ENCODE results near the gene HOXD10. TPM values are rescaled to one million over a fixed set of nuclear protein-coding genes. Genes with fewer than 3 reads are reported as not detected.

The HOXD10 gene
- total and polyA plus RNA-seq, 9 of the 15 experiments (the other 6 are each of a cell fraction or from before 2014, with no cell fraction given), result not detected

GRCh38 chr2:176099159-176099727 is 17.3 kb upstream of the HOXD10 start (continued):
- TF ChIP-seq HNRNPLL (IDR thresholded peaks at IDR 0.05; ENCODE audit: low read depth, low read length, poor library complexity, severe bottlenecking) (no peak), MEIS2 (IDR thresholded peaks at IDR 0.05; ENCODE audit: partially characterized antibody) (no peak)

DNA sequence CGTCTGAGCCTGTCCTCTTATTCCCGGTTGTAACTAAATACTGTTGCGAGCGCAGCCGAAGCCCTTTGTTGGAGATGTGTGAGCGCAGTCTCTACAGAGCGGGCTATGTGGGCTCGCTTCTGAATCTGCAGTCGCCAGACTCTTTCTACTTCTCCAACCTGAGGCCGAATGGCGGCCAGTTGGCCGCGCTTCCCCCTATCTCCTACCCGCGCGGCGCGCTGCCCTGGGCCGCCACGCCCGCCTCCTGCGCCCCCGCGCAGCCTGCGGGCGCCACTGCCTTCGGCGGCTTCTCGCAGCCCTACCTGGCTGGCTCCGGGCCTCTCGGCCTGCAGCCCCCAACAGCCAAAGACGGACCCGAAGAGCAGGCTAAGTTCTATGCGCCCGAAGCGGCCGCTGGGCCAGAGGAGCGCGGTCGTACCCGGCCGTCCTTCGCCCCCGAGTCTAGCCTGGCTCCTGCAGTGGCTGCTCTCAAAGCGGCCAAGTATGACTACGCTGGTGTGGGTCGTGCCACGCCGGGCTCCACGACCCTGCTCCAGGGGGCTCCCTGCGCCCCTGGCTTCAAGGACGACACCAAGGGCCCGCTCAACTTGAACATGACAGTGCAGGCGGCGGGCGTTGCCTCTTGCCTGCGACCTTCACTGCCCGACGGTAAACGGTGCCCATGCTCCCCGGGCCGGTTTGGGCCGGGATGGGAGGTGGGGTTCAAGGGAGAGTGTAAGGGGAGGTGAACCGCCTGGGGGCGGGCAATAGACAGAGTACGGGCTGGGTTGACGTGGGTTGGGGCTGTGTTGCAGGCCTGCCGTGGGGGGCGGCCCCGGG is 16.6 kb upstream of the HOXD10 start, which contains the start of gene HOXD12:
TSS of gene HOXD12 (plus strand) at position 68 of the 819 bp plus-strand sequence. CDS start at position 75, 7 bp downstream.
- peaks cover 16% of the 10 kb centered on the region; the same call in 1 of the 2 replicates for H4K20me1 ChIP-seq (replicated peaks; ENCODE audit: control insufficient read depth, insufficient read depth, low read length)
- CTCF ChIA-PET (ENCODE audit: low intra/inter-chr PET ratio), result no interaction called here
- WGBS (ENCODE audit: insufficient coverage, low coverage, missing lambda C conversion rate), result 27% methylated on average over 68 of the region's 70 CpGs
- intact Hi-C loops (cut with micrococcal nuclease) (loop anchor here (5.0 kb wide), 4 partner anchors 223 to 1353 kb away; no protein-coding TSS in a partner anchor), in situ Hi-C loops (cut with MboI) (loop anchor here (5.0 to 25.0 kb wide), 2 partner anchors 738 to 1063 kb away; no protein-coding TSS in a partner anchor)
- H3K9ac ChIP-seq (ENCODE audit: insufficient read depth in 1 of 2, low read depth in 2 of 2, low read length in 2 of 2), result no peak within 1 kb of the TSS
- BruUV-seq (replicated peaks), result no TSS peak
- TF ChIP-seq PCBP1 (IDR thresholded peaks at IDR 0.05; ENCODE audit: low read depth, low read length, poor library complexity, severe bottlenecking), result peak; percentile 29
- no peak for TF ChIP-seq HDAC3 (IDR thresholded peaks at IDR 0.05; ENCODE audit: borderline replicate concordance, partially characterized antibody)
- no peaks in the 10 kb centered on the region for H3K9me3 ChIP-seq (replicated peaks; ENCODE audit: control insufficient read depth, insufficient read depth, low read depth, low read length)
- POLR2A ChIA-PET, result no interaction called here
- H3K4me3 ChIP-seq, result no peak within 1 kb of the TSS
- H3K27me3 ChIP-seq (ENCODE audit: control insufficient read depth in 2 of 2, insufficient read depth in 2 of 2, low read length in 2 of 2), result peaks cover 78 to 83% of the 10 kb centered on the region in 2 experiments
- H3K9me1 ChIP-seq (ENCODE audit: control insufficient read depth, insufficient read depth, low read length), result no peaks in the 10 kb centered on the region
- peaks cover 8 to 31% of the 10 kb centered on the region in 2 experiments for H3K4me1 ChIP-seq (replicated peaks in 1 of 2; ENCODE audit: control insufficient read depth in 2 of 2, insufficient read depth in 2 of 2, low read length in 2 of 2)
- no peaks in the 10 kb centered on the region for H3K36me3 ChIP-seq (ENCODE audit: control insufficient read depth, insufficient read depth, low read length)
- H3K27ac ChIP-seq (ENCODE audit: extremely low read depth, low read depth, low read length), result no peak within 1 kb of the TSS
- ATAC-seq, result no peak
- H2AFZ ChIP-seq (ENCODE audit: low read depth, low read length), result no peak within 1 kb of the TSS
- DNase-seq (ENCODE audit: extremely low read depth in 1 of 4, low spot score in 3 of 4), result no peak
- FAIRE-seq, result no peak
- H3K79me2 ChIP-seq (ENCODE audit: control insufficient read depth, insufficient read depth, low read length), result no peaks in the 10 kb centered on the region
- H3K4me2 ChIP-seq (ENCODE audit: insufficient read depth, low read length), result no peak within 1 kb of the TSS
